ENCODE results near the gene AATK.

GRCh38 chr17:81194941-81195901 lies 29.2 kb upstream of the AATK start:
- TF ChIP-seq MYC (IDR thresholded peaks at IDR 0.05; ENCODE audit: low read depth, low read length) (no peak), CTCF (IDR thresholded peaks at IDR 0.05; ENCODE audit: extremely low read depth in 1 of 2, insufficient read depth in 1 of 2, low read depth in 1 of 2, low read length in 2 of 2) (no peak), EZH2 (IDR thresholded peaks at IDR 0.05; ENCODE audit: borderline replicate concordance, low read depth, low read length, severe bottlenecking) (no peak), POLR2AphosphoS5 (IDR thresholded peaks at IDR 0.05; ENCODE audit: insufficient read depth, low read depth, low read length) (no peak), POLR2A (IDR thresholded peaks at IDR 0.05; ENCODE audit: low read depth, low read length) (no peak)

Measured in endothelial cell of umbilical vein (primary cell).